ENCODE measurements around the gene ATG10.
A peak's percentile ranks its signal among the peaks of the same experiment; 100 is the strongest.

The ATG10 gene

GRCh38 chr5:82225525-82226172 lies 253.8 kb downstream of the ATG10 start:
- DNase-seq (ENCODE audit: extremely low spot score): peak; percentile 69
- CTCF ChIA-PET: interaction anchor here (0.6 to 1.1 kb wide), 7 partner anchors 9 to 374 kb away, joined by 3 to 11 read pairs (median 3); no protein-coding TSS in a partner anchor
- POLR2A ChIA-PET: no interaction called here
- TF ChIP-seq NFRKB (IDR thresholded peaks at IDR 0.05) (no peak), CTBP1 (IDR thresholded peaks at IDR 0.05; ENCODE audit: borderline replicate concordance) (no peak), ARNT (IDR thresholded peaks at IDR 0.05) (no peak), LEF1 (IDR thresholded peaks at IDR 0.05; ENCODE audit: borderline replicate concordance) (no peak), SUZ12 (IDR thresholded peaks at IDR 0.05) (no peak), FOXA1 (IDR thresholded peaks at IDR 0.05) (no peak), FOXK2 (IDR thresholded peaks at IDR 0.05) (no peak), FOXM1 (IDR thresholded peaks at IDR 0.05; ENCODE audit: borderline replicate concordance) (no peak), ZNF384 (IDR thresholded peaks at IDR 0.05) (no peak), BHLHE40 (IDR thresholded peaks at IDR 0.05; ENCODE audit: borderline replicate concordance) (no peak), L3MBTL2 (conservative IDR thresholded peaks at IDR 0.05) (no peak), HDGF (IDR thresholded peaks at IDR 0.05; ENCODE audit: borderline replicate concordance) (no peak), TARDBP (IDR thresholded peaks at IDR 0.05) (no peak), SP1 (IDR thresholded peaks at IDR 0.05) (no peak)
- TF ChIP-seq, protein P1, sequence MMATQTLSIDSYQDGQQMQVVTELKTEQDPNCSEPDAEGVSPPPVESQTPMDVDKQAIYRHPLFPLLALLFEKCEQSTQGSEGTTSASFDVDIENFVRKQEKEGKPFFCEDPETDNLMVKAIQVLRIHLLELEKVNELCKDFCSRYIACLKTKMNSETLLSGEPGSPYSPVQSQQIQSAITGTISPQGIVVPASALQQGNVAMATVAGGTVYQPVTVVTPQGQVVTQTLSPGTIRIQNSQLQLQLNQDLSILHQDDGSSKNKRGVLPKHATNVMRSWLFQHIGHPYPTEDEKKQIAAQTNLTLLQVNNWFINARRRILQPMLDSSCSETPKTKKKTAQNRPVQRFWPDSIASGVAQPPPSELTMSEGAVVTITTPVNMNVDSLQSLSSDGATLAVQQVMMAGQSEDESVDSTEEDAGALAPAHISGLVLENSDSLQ (IDR thresholded peaks at IDR 0.05): no peak

- DNase-seq (ENCODE audit: extremely low spot score): no peak
- ChIA-PET CTCF (interaction anchor here (0.6 kb wide), 1 partner anchor 77 kb away, joined by 3 read pairs; no protein-coding TSS in a partner anchor), POLR2A (no interaction called here)
- TF ChIP-seq FOXA1 (IDR thresholded peaks at IDR 0.05): no peak
- TF ChIP-seq SP1 (IDR thresholded peaks at IDR 0.05): no peak
- TF ChIP-seq BHLHE40 (IDR thresholded peaks at IDR 0.05; ENCODE audit: borderline replicate concordance): no peak
- TF ChIP-seq TARDBP (IDR thresholded peaks at IDR 0.05): no peak
- no peak for TF ChIP-seq NFRKB (IDR thresholded peaks at IDR 0.05)
- no peak for TF ChIP-seq ELF4 (IDR thresholded peaks at IDR 0.05)
- no peak for TF ChIP-seq L3MBTL2 (conservative IDR thresholded peaks at IDR 0.05)
- TF ChIP-seq ARNT (IDR thresholded peaks at IDR 0.05): no peak
- no peak for TF ChIP-seq FOXM1 (IDR thresholded peaks at IDR 0.05; ENCODE audit: borderline replicate concordance)
- no peak for TF ChIP-seq LEF1 (IDR thresholded peaks at IDR 0.05; ENCODE audit: borderline replicate concordance)
- no peak for TF ChIP-seq CTBP1 (IDR thresholded peaks at IDR 0.05; ENCODE audit: borderline replicate concordance)
- no peak for TF ChIP-seq ZNF384 (IDR thresholded peaks at IDR 0.05)
- no peak for TF ChIP-seq HDGF (IDR thresholded peaks at IDR 0.05; ENCODE audit: borderline replicate concordance)
- TF ChIP-seq, protein P1 (IDR thresholded peaks at IDR 0.05): no peak
- no peak for TF ChIP-seq FOXK2 (IDR thresholded peaks at IDR 0.05)
- TF ChIP-seq SUZ12 (IDR thresholded peaks at IDR 0.05): no peak
Measured at GRCh38 chr5:82234885-82235284, 263.1 kb downstream of the ATG10 start.

DNA sequence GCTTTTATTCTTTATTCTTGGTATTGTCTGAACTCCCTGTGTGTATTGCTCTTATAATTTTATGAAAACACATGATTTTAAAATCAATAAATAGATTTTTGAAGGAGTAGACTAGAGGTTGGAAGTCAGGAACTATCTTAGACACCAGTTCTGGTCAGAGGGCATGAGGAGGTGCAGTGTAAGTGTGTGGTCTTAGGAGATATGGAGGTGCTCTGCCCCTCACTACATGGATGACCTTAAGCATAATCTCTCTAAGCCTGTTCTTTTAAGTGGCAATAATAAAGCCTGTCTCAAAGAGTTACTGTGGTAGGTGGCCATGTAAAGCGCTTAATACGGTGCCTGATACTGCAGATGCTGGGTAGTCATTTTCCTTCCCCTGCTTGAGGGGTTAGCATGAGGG lies 272.3 kb downstream of the ATG10 start:
- POLR2A ChIA-PET: no interaction called here
- CTCF ChIA-PET: interaction anchor here (0.7 kb wide), 1 partner anchor 122 kb away, joined by 3 read pairs; no protein-coding TSS in a partner anchor
- no peak for TF ChIP-seq NFRKB (IDR thresholded peaks at IDR 0.05)
- no peak for TF ChIP-seq HDGF (IDR thresholded peaks at IDR 0.05; ENCODE audit: borderline replicate concordance)
- TF ChIP-seq, protein P1 (IDR thresholded peaks at IDR 0.05): no peak
- no peak for TF ChIP-seq SUZ12 (IDR thresholded peaks at IDR 0.05)
- TF ChIP-seq FOXA1 (IDR thresholded peaks at IDR 0.05): no peak
- no peak for TF ChIP-seq SP1 (IDR thresholded peaks at IDR 0.05)
- no peak for TF ChIP-seq FOXK2 (IDR thresholded peaks at IDR 0.05)
- TF ChIP-seq CTBP1 (IDR thresholded peaks at IDR 0.05; ENCODE audit: borderline replicate concordance): no peak
- no peak for TF ChIP-seq FOXM1 (IDR thresholded peaks at IDR 0.05; ENCODE audit: borderline replicate concordance)
- no peak for TF ChIP-seq L3MBTL2 (conservative IDR thresholded peaks at IDR 0.05)
- TF ChIP-seq BHLHE40 (IDR thresholded peaks at IDR 0.05; ENCODE audit: borderline replicate concordance): no peak
- no peak for TF ChIP-seq TARDBP (IDR thresholded peaks at IDR 0.05)
- no peak for TF ChIP-seq ARNT (IDR thresholded peaks at IDR 0.05)
- TF ChIP-seq ELF4 (IDR thresholded peaks at IDR 0.05): no peak
- TF ChIP-seq LEF1 (IDR thresholded peaks at IDR 0.05; ENCODE audit: borderline replicate concordance): no peak
- no peak for DNase-seq (ENCODE audit: extremely low spot score)

DNA sequence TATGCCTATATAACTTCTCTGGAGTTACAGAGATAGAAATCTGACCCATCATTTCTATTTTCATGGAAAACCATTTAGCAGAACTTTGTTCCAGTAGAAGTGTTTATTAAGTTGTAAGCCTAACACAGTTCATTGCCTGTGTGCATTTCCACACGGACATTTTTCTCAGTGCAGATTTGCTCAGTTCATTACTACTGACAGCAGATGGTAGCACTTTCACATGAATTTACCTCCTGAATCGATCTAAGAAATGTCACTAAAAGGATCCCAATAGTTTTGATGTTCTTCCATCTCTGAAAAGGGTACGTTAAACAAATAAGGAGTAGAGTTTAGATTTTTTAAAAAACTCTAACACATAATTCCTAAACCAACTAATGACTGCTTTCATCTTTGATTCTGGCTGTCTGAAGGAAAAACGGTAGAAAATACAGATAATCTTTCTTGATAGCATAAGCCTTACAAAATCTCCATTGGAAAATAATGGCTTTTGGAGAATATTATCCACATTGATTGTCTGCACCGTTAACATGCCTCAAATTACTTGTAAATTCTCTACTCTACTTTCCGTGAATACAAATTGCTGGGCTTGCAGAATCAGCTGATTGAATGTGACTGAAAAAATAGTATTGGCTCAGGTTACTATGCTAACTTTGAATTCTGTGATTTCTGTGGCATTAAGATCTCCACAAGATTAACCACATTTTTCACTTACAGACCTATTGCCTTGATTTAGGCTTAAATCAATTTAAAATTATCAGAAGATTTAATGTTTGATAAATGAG lies 273.2 kb downstream of the ATG10 start:
- TF ChIP-seq TARDBP (IDR thresholded peaks at IDR 0.05): no peak
- TF ChIP-seq LEF1 (IDR thresholded peaks at IDR 0.05; ENCODE audit: borderline replicate concordance): no peak
- no peak for TF ChIP-seq CTBP1 (IDR thresholded peaks at IDR 0.05; ENCODE audit: borderline replicate concordance)
- no peak for TF ChIP-seq FOXA1 (IDR thresholded peaks at IDR 0.05)
- TF ChIP-seq FOXK2 (IDR thresholded peaks at IDR 0.05): no peak
- no peak for TF ChIP-seq L3MBTL2 (conservative IDR thresholded peaks at IDR 0.05)
- TF ChIP-seq SP1 (IDR thresholded peaks at IDR 0.05): no peak
- TF ChIP-seq ARNT (IDR thresholded peaks at IDR 0.05): no peak
- TF ChIP-seq BHLHE40 (IDR thresholded peaks at IDR 0.05; ENCODE audit: borderline replicate concordance): no peak
- TF ChIP-seq, protein P1 (IDR thresholded peaks at IDR 0.05): no peak
- no peak for TF ChIP-seq SUZ12 (IDR thresholded peaks at IDR 0.05)
- TF ChIP-seq ELF4 (IDR thresholded peaks at IDR 0.05): no peak
- no peak for TF ChIP-seq HDGF (IDR thresholded peaks at IDR 0.05; ENCODE audit: borderline replicate concordance)
- TF ChIP-seq FOXM1 (IDR thresholded peaks at IDR 0.05; ENCODE audit: borderline replicate concordance): no peak
- TF ChIP-seq NFRKB (IDR thresholded peaks at IDR 0.05): no peak
- no peak for TF ChIP-seq ZNF384 (IDR thresholded peaks at IDR 0.05)
- POLR2A ChIA-PET: no interaction called here
- DNase-seq (ENCODE audit: extremely low spot score): no peak
- CTCF ChIA-PET: no interaction called here

Measured in HEK293T (cell line).